D721Med (cell line): ENCODE results near the gene ERVK3-1.

ENCODE experiments used
- DNase-seq: peaks from one replicate; pipeline ENCODE4 v3.0.0; 2011; ENCODE audit warnings: low spot score; ENCODE audit not compliant: insufficient read length
- FAIRE-seq: peaks from 2 replicates; lab custom pipeline; 2011; peaks lifted over from hg19 to GRCh38; lab: Jason Lieb, UNC
- TF ChIP-seq, protein P1 (sequence below): IDR thresholded peaks from 2 replicates; pipeline ENCODE4 v1.5.1; 2012; ENCODE audit warnings: mild to moderate bottlenecking, control low read depth; ENCODE audit not compliant: insufficient read depth; ENCODE audit errors: missing control alignments

The ERVK3-1 gene

DNA sequence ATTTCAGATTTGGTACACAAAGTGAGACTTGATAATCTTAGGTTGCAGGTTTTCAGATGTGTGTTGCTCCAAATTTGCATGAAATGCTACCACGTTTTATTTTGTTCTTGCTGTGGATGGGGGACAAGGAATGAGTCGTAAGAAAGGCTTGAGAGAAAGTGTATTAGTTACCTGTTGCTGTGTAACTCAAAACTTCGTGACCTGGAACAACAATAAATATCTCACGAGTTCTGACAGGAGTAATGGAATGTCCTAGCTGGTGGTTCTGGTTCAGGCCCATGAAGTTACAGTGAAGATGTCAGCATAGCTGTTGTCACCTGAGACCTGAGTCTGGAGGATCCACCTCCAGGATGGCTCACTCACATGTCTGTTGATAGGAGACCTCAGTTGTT, 25.3 kb upstream of the ERVK3-1 start:
- no peak for DNase-seq
- TF ChIP-seq, protein P1, sequence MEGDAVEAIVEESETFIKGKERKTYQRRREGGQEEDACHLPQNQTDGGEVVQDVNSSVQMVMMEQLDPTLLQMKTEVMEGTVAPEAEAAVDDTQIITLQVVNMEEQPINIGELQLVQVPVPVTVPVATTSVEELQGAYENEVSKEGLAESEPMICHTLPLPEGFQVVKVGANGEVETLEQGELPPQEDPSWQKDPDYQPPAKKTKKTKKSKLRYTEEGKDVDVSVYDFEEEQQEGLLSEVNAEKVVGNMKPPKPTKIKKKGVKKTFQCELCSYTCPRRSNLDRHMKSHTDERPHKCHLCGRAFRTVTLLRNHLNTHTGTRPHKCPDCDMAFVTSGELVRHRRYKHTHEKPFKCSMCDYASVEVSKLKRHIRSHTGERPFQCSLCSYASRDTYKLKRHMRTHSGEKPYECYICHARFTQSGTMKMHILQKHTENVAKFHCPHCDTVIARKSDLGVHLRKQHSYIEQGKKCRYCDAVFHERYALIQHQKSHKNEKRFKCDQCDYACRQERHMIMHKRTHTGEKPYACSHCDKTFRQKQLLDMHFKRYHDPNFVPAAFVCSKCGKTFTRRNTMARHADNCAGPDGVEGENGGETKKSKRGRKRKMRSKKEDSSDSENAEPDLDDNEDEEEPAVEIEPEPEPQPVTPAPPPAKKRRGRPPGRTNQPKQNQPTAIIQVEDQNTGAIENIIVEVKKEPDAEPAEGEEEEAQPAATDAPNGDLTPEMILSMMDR, result no peak
- FAIRE-seq, result no peak

DNA sequence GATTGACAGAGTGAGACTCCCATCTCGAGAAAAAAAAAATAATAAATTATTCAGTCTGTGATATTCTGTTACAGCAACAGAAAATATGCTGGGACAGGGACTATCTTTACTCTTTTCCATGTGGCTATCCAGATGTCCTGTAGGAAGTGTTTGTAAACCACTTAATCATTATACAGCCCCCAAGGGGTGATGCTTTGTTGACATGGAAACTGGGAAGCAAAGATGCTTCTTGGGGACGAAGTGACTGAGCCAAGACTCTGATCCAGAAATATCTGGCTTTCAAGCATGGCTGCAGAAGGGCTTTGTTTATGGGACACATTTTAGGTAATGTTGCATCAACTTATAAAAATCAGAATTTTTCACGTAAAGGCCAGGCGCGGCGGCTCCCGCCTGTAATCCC, 21.0 kb upstream of the ERVK3-1 start:
- DNase-seq (no peak), FAIRE-seq (no peak)
- TF ChIP-seq, protein P1, result no peak

DNA sequence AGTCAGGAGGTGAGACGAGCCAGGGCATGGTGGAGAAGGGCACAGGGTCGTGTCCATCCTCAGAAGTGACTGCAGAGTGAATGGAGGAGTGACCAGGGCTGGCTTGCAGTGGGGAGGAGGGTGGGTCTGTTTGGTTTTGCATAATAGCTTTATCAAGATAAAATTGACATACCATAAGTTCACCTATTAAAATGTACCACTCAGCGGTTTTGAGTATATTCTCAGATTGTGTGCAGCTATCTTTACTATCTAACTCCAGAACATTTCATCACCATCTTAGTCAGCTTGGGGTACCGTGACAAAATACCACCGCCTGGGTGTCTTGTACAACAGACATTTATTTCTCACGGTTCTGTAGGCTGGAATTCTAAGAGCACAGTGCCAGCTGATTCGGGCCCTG, 13.2 kb upstream of the ERVK3-1 start:
- TF ChIP-seq, protein P1, result no peak
- FAIRE-seq (no peak), DNase-seq (no peak)

DNA sequence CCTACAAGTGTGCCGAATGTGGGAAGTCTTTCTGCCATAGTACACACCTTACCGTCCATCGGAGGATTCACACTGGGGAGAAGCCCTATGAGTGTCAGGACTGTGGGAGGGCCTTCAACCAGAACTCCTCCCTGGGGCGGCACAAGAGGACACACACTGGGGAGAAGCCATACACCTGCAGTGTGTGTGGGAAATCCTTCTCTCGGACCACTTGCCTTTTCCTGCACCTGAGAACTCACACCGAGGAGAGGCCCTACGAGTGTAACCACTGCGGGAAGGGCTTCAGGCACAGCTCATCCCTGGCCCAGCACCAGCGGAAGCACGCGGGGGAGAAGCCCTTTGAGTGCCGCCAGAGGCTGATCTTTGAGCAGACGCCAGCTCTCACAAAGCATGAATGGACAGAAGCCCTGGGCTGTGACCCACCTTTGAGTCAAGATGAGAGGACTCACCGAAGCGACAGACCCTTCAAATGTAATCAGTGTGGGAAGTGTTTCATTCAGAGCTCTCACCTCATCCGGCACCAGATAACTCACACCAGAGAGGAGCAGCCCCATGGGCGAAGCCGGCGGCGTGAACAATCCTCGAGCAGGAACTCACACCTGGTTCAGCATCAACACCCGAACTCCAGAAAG, 10.3 kb upstream of the ERVK3-1 start:
- FAIRE-seq, result no peak
- no peak for DNase-seq
- TF ChIP-seq, protein P1, result no peak

DNA sequence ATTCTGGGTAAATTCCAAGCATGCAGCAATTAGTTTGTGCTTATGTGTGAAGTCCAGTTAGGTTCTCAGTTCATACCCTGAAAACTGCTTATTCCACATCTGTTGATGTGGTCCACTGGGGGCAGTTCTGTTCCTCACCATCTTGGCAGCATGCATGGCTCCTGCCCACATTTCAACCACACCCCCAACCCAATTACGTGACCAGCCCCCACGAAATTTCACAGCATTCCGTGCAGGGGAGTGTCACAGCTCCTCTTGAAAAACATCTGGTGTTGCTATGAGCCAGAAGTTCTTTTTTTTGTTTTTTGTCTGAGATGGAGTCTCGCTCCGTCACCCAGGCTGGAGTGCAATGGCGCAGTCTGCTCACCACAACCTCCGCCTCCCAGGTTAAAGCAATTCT, 9.1 kb upstream of the ERVK3-1 start:
- no peak for DNase-seq
- TF ChIP-seq, protein P1, result no peak
- FAIRE-seq, result no peak

DNA sequence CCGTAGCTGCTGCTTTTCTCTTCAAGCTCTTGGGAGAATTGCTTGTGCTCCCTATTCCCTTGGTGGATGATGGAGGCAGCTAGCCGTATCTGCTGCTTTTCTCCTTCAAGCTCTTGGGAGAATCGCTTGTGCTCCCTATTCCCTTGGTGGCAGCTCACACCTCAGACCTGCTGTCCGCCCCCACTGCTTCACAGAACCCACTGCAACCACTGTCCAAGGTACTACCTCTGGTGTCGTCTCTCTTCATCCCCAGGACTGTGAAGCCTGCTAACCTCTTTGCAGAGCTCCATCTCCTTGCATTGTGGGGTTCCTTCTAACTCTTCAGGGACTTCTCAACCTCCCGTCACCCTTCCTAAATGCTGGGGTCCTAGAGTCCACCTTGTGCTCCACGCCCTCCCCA, 4.6 kb upstream of the ERVK3-1 start:
- no peak for FAIRE-seq
- no peak for DNase-seq
- TF ChIP-seq, protein P1, result no peak

DNA sequence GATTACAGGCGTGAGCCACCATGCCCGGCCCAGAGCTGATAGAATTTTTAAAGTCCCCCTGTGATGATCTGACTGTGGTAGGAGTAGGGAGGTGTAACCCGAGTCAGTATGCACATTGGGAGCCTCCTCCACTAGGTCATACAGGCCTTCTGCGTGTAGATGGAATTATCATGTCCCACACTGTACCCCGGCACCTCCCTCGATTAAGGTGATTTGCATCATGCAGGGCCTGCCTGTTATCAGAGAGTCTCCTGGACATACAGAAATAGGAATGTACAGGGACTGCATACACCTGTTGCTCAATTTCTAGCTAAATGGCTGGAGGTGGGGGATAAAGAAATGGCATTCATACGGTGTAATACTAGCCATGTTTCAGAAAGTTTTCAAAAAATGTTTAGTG, 922 bp upstream of the ERVK3-1 start:
- FAIRE-seq, result no peak
- DNase-seq, result no peak
- TF ChIP-seq, protein P1, result no peak
